ENCODE results near the gene RAC3.

DNA sequence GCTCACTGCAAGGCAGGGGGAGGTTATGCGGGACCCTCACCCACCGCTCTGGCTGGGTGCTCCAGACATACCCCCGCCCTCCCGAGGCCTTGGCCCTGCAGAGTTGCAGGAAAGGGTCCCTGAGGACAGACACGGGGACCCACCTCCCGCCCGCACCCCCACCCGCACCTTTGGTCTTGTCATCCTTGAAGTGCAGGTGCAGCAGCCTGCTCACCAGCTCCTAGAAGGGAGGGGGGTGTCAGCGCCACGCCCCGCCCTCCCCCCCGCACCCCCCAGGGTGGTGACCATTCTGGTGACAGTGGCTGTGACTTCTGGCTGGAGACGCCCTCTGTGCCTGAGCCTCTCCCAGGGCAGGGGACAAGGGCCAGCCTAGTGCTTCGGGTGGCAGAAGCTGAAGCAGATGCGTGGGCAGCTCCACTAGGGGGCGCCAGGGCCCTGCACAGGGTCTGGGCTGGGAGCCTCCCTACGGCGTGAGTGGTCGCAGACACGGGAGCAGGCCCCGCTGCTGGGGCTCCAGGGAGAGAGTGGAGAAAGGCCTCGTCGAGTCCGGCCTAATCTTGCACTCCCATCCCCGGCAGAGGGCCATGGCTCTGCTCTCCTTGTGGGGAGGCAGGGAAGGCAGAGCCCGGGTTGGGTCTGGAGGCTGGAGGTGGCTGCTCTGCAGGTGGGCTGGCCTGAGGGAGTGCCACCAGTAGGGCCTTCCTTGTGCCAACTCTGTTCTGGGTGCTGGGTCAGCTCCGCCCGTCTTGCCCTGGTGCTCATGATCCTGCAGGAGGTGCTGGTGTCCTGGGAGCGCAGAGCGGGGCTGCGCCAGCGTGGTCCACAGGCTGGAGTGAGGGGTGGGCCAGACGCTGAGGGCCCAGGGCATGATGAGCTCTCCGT, 11.5 kb upstream of the RAC3 start:
- TF ChIP-seq POLR2A (IDR thresholded peaks at IDR 0.05; ENCODE audit: borderline replicate concordance, extremely low read depth, insufficient read depth, insufficient read length) (no peak), EZH2 (IDR thresholded peaks at IDR 0.05) (no peak)
